T-helper 9 cell (primary cell): ENCODE results near the gene CLDN11.

Source experiments
- DNase-seq: peaks from one replicate; pipeline ENCODE4 v3.0.0-alpha.2; 2020
- total RNA-seq, 2 donors: gene quantifications; one replicate each; lab custom pipeline; 2026; lab: John Stamatoyannopoulos, UW

Gene CLDN11
- total RNA-seq = 0 to 0.14 reads per million in 2 donors

GRCh38 chr3:170418422-170419398 lies at the start of gene CLDN11:
TSS of gene CLDN11 (plus strand) at chr3:170418868. CDS start at chr3:170419067, 199 bp downstream.
- DNase-seq = no peak

GRCh38 chr3:170368921-170369320 lies 49.7 kb upstream of the CLDN11 start:
- no peak for DNase-seq

- DNase-seq = no peak
Measured at GRCh38 chr3:170372190-170372879, 46.3 kb upstream of the CLDN11 start.

- DNase-seq = no peak
Measured at GRCh38 chr3:170383567-170383966, 35.1 kb upstream of the CLDN11 start.

- no peak for DNase-seq
Measured at GRCh38 chr3:170386468-170386867, 32.2 kb upstream of the CLDN11 start.

- no peak for DNase-seq
Measured at GRCh38 chr3:170387950-170388349, 30.7 kb upstream of the CLDN11 start.

- DNase-seq = no peak
Measured at GRCh38 chr3:170391108-170391507, 27.6 kb upstream of the CLDN11 start.

- no peak for DNase-seq
Measured at GRCh38 chr3:170397685-170398084, 21.0 kb upstream of the CLDN11 start.

GRCh38 chr3:170405101-170405500 lies 13.6 kb upstream of the CLDN11 start:
- DNase-seq = no peak

GRCh38 chr3:170410428-170411029 lies 8.1 kb upstream of the CLDN11 start:
- no peak for DNase-seq

- no peak for DNase-seq
Measured at GRCh38 chr3:170413291-170413690, 5.4 kb upstream of the CLDN11 start.

GRCh38 chr3:170414202-170414663 lies 4.4 kb upstream of the CLDN11 start:
- no peak for DNase-seq

GRCh38 chr3:170417090-170417489 lies 1.6 kb upstream of the CLDN11 start:
- DNase-seq = no peak

GRCh38 chr3:170419557-170420087 lies 954 bp downstream of the CLDN11 start:
- no peak for DNase-seq

- no peak for DNase-seq
Measured at GRCh38 chr3:170420307-170420821, 1.7 kb downstream of the CLDN11 start.

- no peak for DNase-seq
Measured at GRCh38 chr3:170421111-170421641, 2.5 kb downstream of the CLDN11 start.

- DNase-seq = no peak
Measured at GRCh38 chr3:170421758-170422157, 3.1 kb downstream of the CLDN11 start.

GRCh38 chr3:170423001-170423615 lies 4.4 kb downstream of the CLDN11 start:
- DNase-seq = no peak

GRCh38 chr3:170424879-170425278 lies 6.2 kb downstream of the CLDN11 start:
- DNase-seq = no peak

GRCh38 chr3:170425491-170426239 lies 7.0 kb downstream of the CLDN11 start:
- no peak for DNase-seq

- DNase-seq = no peak
Measured at GRCh38 chr3:170426240-170426797, 7.7 kb downstream of the CLDN11 start.
